ENCODE data around the gene BRD3.

BRD3 gene

DNA sequence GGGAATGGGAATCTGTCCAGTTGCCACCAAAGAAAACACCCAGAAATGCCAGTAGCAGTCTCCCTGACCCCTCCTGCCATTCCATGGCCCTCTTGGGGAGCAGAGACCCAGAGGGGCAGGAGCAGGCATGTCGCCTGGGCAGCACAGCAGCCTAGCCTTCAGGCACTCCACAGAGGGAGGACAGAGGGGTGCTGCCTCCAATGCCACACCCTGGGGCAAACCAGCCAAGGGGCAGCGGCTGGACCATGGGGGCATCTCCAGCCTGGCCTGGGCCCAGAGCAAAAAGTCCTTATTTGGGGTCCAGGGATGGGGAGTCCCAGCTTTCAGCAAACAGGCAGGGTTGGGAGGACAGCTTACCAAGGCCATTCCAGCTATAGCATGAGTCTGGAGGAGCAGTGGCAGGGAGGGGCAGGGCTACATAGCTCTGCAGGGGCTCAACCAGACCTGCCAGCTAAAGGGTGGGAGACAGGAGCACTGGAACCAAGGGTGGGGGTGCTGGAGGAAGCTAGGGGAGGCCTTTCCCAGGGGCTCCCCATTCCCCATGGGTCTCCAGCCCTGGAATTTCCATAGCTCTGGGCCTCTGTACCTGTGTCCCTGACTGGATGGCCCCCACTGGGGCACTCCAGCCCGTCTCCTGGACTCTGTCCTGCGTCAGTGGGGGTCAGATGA is 6.7 kb downstream of the BRD3 start:
- DNase-seq (ENCODE audit: low spot score) = no peak
- TF ChIP-seq, protein P1, sequence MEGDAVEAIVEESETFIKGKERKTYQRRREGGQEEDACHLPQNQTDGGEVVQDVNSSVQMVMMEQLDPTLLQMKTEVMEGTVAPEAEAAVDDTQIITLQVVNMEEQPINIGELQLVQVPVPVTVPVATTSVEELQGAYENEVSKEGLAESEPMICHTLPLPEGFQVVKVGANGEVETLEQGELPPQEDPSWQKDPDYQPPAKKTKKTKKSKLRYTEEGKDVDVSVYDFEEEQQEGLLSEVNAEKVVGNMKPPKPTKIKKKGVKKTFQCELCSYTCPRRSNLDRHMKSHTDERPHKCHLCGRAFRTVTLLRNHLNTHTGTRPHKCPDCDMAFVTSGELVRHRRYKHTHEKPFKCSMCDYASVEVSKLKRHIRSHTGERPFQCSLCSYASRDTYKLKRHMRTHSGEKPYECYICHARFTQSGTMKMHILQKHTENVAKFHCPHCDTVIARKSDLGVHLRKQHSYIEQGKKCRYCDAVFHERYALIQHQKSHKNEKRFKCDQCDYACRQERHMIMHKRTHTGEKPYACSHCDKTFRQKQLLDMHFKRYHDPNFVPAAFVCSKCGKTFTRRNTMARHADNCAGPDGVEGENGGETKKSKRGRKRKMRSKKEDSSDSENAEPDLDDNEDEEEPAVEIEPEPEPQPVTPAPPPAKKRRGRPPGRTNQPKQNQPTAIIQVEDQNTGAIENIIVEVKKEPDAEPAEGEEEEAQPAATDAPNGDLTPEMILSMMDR (IDR thresholded peaks at IDR 0.05; ENCODE audit: poor library complexity, severe bottlenecking) = no peak
- Histone ChIP-seq H3K4me1 (ENCODE audit: insufficient read depth, poor library complexity, severe bottlenecking) (peaks cover 17% of the 10 kb centered on the region), H3K9me3 (ENCODE audit: severe bottlenecking) (no peaks in the 10 kb centered on the region), H3K36me3 (ENCODE audit: low read depth) (no peaks in the 10 kb centered on the region; the same call in 1 of the 2 replicates), H3K27ac (ENCODE audit: poor library complexity, severe bottlenecking) (no peak overlapping the region), H3K4me3 (ENCODE audit: severe bottlenecking) (no peak overlapping the region), H3K27me3 (ENCODE audit: insufficient read depth, poor library complexity, severe bottlenecking) (no peaks in the 10 kb centered on the region)
- no peak for ATAC-seq (ENCODE audit: low read depth)

DNA sequence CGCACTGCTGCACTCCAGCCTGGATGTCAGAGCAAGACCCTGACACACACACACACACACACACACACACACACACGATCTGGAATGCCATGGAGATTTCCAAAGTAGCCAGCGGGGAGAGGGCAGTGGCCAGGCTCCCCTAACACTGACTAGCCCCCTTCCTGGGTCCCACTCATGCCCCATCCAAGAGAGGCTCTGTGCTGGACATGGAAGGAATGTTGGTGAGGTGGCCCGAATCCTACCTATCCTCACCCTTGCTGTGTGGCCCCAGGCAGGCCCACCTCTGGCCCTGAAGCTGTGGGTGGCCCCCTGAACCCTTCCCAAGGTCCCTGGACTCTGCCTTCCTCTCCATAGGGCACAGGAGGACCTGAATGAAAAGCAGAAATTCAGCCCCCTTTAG is 7.3 kb downstream of the BRD3 start:
- H3K4me1 ChIP-seq (ENCODE audit: insufficient read depth, poor library complexity, severe bottlenecking) = peaks cover 23% of the 10 kb centered on the region
- no peak overlapping the region for H3K27ac ChIP-seq (ENCODE audit: poor library complexity, severe bottlenecking)
- no peaks in the 10 kb centered on the region; the same call in 1 of the 2 replicates for H3K36me3 ChIP-seq (ENCODE audit: low read depth)
- no peak overlapping the region for H3K4me3 ChIP-seq (ENCODE audit: severe bottlenecking)
- DNase-seq (ENCODE audit: low spot score) (no peak), ATAC-seq (ENCODE audit: low read depth) (no peak)
- H3K9me3 ChIP-seq (ENCODE audit: severe bottlenecking) = no peaks in the 10 kb centered on the region
- H3K27me3 ChIP-seq (ENCODE audit: insufficient read depth, poor library complexity, severe bottlenecking) = no peaks in the 10 kb centered on the region
- TF ChIP-seq, protein P1 (IDR thresholded peaks at IDR 0.05; ENCODE audit: poor library complexity, severe bottlenecking) = no peak

DNA sequence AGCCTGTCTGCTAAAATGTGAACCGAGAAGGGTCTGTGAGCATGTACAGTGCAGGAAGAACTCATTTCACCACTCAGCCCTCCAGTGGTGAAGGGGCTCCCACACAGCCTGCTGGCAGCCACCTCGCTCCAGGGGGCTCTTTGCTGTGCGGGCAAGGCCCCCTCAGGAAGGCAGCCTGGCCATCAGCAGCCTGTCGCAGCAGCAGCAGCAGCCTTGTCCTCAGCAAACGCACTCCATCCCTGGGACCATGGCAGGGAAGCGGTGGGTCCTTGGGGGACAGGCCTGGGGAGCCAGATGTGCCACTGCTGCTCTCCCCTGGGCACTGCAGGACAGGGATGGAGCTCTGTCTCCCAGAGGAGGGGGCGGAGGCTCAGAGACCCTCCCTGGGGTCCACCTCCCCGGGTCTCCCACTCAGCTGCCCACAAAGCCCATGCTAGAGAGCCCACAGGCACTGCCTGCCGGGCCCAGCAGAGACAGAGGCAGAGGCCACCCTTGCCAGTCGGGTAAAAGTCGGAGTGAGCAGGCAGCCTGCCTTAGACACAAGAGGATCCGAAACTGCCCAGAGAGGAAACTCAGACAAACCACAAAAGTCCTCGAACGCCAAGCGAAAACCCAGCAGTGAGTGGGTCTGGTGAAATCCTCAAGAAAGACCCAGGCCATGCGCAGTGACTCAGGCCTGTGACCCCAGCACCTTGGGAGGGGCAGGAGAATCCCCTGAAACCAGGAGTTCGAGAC is 8.0 kb downstream of the BRD3 start:
- TF ChIP-seq, protein P1 (IDR thresholded peaks at IDR 0.05; ENCODE audit: poor library complexity, severe bottlenecking) = no peak
- ATAC-seq (ENCODE audit: low read depth) (no peak), DNase-seq (ENCODE audit: low spot score) (no peak)
- no peaks in the 10 kb centered on the region; the same call in 1 of the 2 replicates for H3K36me3 ChIP-seq (ENCODE audit: low read depth)
- no peaks in the 10 kb centered on the region for H3K9me3 ChIP-seq (ENCODE audit: severe bottlenecking)
- peak overlapping the region; percentile 50 for H3K27ac ChIP-seq (ENCODE audit: poor library complexity, severe bottlenecking)
- peaks cover 24% of the 10 kb centered on the region for H3K4me1 ChIP-seq (ENCODE audit: insufficient read depth, poor library complexity, severe bottlenecking)
- H3K4me3 ChIP-seq (ENCODE audit: severe bottlenecking) = no peak overlapping the region
- H3K27me3 ChIP-seq (ENCODE audit: insufficient read depth, poor library complexity, severe bottlenecking) = no peaks in the 10 kb centered on the region

DNA sequence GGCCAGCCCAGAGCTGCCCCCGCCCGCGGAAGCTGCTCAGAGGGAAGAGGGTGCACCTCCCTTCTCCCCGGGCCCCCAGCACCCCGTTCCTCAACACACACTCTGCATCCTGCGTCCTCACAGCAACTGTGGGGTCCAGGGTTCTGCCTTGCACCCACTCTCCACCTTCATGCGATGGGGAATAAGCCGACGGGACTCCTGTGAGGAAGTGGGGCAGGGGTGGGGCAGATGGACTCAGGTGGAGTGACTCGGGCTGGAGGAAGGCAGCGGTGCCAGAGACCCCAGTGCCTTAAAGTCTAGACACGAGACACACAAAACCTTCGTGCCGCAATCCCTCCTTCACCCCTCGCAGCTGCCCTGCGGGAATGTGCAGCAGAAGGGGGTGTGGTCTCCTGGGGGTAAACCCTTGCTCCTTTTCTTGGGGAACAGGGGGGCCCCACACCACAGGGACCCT is 8.6 kb downstream of the BRD3 start:
- DNase-seq (ENCODE audit: low spot score) = no peak
- H3K9me3 ChIP-seq (ENCODE audit: severe bottlenecking) = no peaks in the 10 kb centered on the region
- no peak overlapping the region for H3K4me3 ChIP-seq (ENCODE audit: severe bottlenecking)
- H3K27me3 ChIP-seq (ENCODE audit: insufficient read depth, poor library complexity, severe bottlenecking) = no peaks in the 10 kb centered on the region
- ATAC-seq (ENCODE audit: low read depth) = no peak
- no peaks in the 10 kb centered on the region; the same call in 1 of the 2 replicates for H3K36me3 ChIP-seq (ENCODE audit: low read depth)
- H3K4me1 ChIP-seq (ENCODE audit: insufficient read depth, poor library complexity, severe bottlenecking) = peaks cover 24% of the 10 kb centered on the region
- peak overlapping the region; percentile 50 for H3K27ac ChIP-seq (ENCODE audit: poor library complexity, severe bottlenecking)
- TF ChIP-seq, protein P1 (IDR thresholded peaks at IDR 0.05; ENCODE audit: poor library complexity, severe bottlenecking) = peak; percentile 8
